Transverse colon (tissue), 4 donors: ENCODE data around the gene MCC.

Experiments
- CTCF ChIP-seq, 5 experiments: fragments of 200-600 bp in 3 of 5; fragments of 450-650 bp in 2 of 5; sonication (generic) in 3 of 5; IDR thresholded peaks; 1 replicate in 2 of 5; 2 replicates in 3 of 5; pipeline ENCODE4 v1.5.1; 2016 to 2017; ENCODE audit warnings: antibody characterized with exemption in 5 of 5, inconsistent platforms in 3 of 5, mild to moderate bottlenecking in 2 of 5, moderate library complexity in 1 of 5
- POLR2AphosphoS5 ChIP-seq, 3 donors: sonication (generic); formaldehyde crosslinking; IDR thresholded peaks; one replicate each; pipeline ENCODE4 v1.6.1; 2016; ENCODE audit warnings: antibody characterized with exemption in 3 of 3

GRCh38 chr5:113320273-113320780, 167.9 kb downstream of the MCC start:
- TF ChIP-seq CTCF (IDR thresholded peaks at IDR 0.05) (no peak), POLR2AphosphoS5 (IDR thresholded peaks at IDR 0.05) (no peak)
